Measurements from ENCODE around the gene BLVRA.

Gene BLVRA

GRCh38 chr7:43764807-43765491 is 6.5 kb downstream of the BLVRA start:
- DNase-seq (ENCODE audit: low read depth): peak; percentile 76
- TF ChIP-seq, protein P1, sequence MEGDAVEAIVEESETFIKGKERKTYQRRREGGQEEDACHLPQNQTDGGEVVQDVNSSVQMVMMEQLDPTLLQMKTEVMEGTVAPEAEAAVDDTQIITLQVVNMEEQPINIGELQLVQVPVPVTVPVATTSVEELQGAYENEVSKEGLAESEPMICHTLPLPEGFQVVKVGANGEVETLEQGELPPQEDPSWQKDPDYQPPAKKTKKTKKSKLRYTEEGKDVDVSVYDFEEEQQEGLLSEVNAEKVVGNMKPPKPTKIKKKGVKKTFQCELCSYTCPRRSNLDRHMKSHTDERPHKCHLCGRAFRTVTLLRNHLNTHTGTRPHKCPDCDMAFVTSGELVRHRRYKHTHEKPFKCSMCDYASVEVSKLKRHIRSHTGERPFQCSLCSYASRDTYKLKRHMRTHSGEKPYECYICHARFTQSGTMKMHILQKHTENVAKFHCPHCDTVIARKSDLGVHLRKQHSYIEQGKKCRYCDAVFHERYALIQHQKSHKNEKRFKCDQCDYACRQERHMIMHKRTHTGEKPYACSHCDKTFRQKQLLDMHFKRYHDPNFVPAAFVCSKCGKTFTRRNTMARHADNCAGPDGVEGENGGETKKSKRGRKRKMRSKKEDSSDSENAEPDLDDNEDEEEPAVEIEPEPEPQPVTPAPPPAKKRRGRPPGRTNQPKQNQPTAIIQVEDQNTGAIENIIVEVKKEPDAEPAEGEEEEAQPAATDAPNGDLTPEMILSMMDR (conservative IDR thresholded peaks at IDR 0.05; ENCODE audit: low read depth, low read length): no peak
- H3K4me3 ChIP-seq (ENCODE audit: low read depth, low read length): no peak overlapping the region

DNA sequence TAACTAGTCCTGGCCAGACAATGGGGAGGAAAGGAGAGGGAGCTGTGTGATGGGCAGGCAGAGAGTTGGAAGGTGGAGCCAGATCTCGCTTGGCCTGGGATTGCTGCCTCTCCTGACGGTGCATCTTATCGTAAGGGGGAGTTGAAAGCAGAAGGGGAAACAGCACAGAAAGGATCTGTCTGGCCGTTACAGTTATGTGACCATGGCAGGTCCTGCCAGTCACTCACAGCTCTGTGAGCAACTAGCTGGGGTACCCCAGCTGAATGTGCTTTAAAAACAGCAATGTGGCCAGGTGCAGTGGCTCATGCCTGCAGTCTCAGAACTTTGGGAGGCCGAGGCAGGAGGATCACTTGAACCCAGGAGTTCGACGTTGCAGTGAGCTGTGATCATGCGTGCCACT is 8.1 kb downstream of the BLVRA start:
- no peak for DNase-seq (ENCODE audit: low read depth)
- no peak overlapping the region for H3K4me3 ChIP-seq (ENCODE audit: low read depth, low read length)
- TF ChIP-seq, protein P1 (conservative IDR thresholded peaks at IDR 0.05; ENCODE audit: low read depth, low read length): no peak

GRCh38 chr7:43767311-43767710 is 8.8 kb downstream of the BLVRA start:
- TF ChIP-seq, protein P1 (conservative IDR thresholded peaks at IDR 0.05; ENCODE audit: low read depth, low read length): no peak
- H3K4me3 ChIP-seq (ENCODE audit: low read depth, low read length): no peak overlapping the region
- DNase-seq (ENCODE audit: low read depth): no peak

DNA sequence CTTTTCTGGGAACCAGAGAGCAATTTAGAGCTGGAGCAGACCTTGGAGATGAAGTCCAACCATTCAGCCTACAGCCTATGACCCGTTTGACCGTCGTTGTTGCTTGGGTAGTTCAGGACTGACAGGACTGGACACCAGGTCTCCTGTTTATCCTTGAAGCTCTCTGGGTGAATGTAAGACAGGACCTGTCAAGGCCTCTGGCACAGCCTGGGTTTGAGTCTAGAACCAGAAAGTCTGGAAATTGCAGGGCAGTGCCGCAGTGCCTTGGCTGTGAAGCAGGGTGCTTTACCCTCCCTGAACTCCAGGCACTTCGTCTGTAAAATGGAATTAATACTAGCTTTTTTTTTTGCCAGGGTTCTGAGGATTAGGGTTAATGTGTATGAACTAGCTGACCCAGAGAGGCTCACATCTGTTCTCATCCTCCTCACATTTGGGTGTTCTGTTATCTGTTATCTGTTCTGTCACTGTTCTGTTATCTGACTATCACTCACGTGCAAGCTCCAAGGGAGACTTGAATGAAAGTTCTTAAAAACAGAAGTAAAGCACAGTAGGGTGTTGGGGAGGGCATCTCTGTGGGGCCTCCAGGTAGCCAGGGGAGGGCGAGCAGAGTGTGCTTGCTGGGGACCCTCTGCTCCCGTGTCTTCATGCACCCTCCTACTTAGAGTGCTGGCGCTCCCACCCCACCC is 9.9 kb downstream of the BLVRA start:
- TF ChIP-seq, protein P1 (conservative IDR thresholded peaks at IDR 0.05; ENCODE audit: low read depth, low read length): no peak
- no peak overlapping the region for H3K4me3 ChIP-seq (ENCODE audit: low read depth, low read length)
- no peak for DNase-seq (ENCODE audit: low read depth)

GRCh38 chr7:43768887-43769272 is 10.4 kb downstream of the BLVRA start:
- no peak overlapping the region for H3K4me3 ChIP-seq (ENCODE audit: low read depth, low read length)
- no peak for DNase-seq (ENCODE audit: low read depth)
- TF ChIP-seq, protein P1 (conservative IDR thresholded peaks at IDR 0.05; ENCODE audit: low read depth, low read length): no peak

GRCh38 chr7:43769281-43769680 is 10.8 kb downstream of the BLVRA start:
- TF ChIP-seq, protein P1 (conservative IDR thresholded peaks at IDR 0.05; ENCODE audit: low read depth, low read length): no peak
- no peak for DNase-seq (ENCODE audit: low read depth)
- H3K4me3 ChIP-seq (ENCODE audit: low read depth, low read length): no peak overlapping the region
